GM12878 (cell line): Measurements from ENCODE around the gene MMEL1. TPM values are rescaled to one million over a fixed set of nuclear protein-coding genes. Genes with fewer than 3 reads are reported as not detected.

Experiments
- ASH2L ChIP-seq: fragments of 300-600, 200-600 bp; sonication (generic); IDR thresholded peaks from 2 replicates; pipeline ENCODE4 v1.6.1; 2017; ENCODE audit warnings: low read depth, mild to moderate bottlenecking, borderline replicate concordance
- BRCA1 ChIP-seq: IDR thresholded peaks from 2 replicates; pipeline ENCODE4 v1.6.1; 2011; ENCODE audit warnings: low read depth, low read length, improper control_type of control experiment
- EED ChIP-seq: sonication (generic); IDR thresholded peaks from 2 replicates; pipeline ENCODE4 v1.6.1; 2016; ENCODE audit warnings: antibody characterized with exemption, low read depth
- FOXK2 ChIP-seq: fragments of 450-650 bp; IDR thresholded peaks from 2 replicates; pipeline ENCODE4 v1.6.1; 2017; ENCODE audit warnings: mild to moderate bottlenecking, moderate library complexity
- GATAD2B ChIP-seq: fragments of 450-650 bp; conservative IDR thresholded peaks from 2 replicates; pipeline ENCODE4 v1.6.1; 2017; ENCODE audit warnings: low read depth, mild to moderate bottlenecking, moderate library complexity
- POLR2A ChIP-seq: IDR thresholded peaks from 2 replicates; pipeline ENCODE4 v1.6.1; 2011; ENCODE audit warnings: low read depth, mild to moderate bottlenecking, low read length
- SIN3A ChIP-seq: IDR thresholded peaks from 2 replicates; pipeline ENCODE4 v1.6.1; 2012; ENCODE audit warnings: low read depth, low read length, improper control_type of control experiment
- SMARCA5 ChIP-seq: fragments of 450-650 bp; IDR thresholded peaks from 2 replicates; pipeline ENCODE4 v1.6.1; 2017; ENCODE audit warnings: mild to moderate bottlenecking
- polyA plus RNA-seq, 11 experiments: library from polyadenylated mRNA; depleted of rRNA in 4 of 11; unstranded in 6 of 11; stranded (reverse) in 5 of 11; fragments of >200 nt; fragmentation: Nextera tagmentation in 4 of 11; fragmentation: Illumina TruSeq in 1 of 11; extraction: Ambion mirVana in 4 of 11; extraction: Trizol in 1 of 11; gene quantifications; 1 replicate in 1 of 11; 2 replicates in 10 of 11; pipeline versions ENCODE4 v1.2.1 to v1.2.3, GENCODE V29; 2011 to 2016; ENCODE audit warnings: inconsistent platforms in 2 of 11, missing spikeins in 2 of 11, low read depth in 1 of 11
- total RNA-seq, 4 experiments: library from RNA; depleted of rRNA in 3 of 4; stranded (reverse); fragments of >200 nt in 3 of 4; fragmentation: Illumina TruSeq in 1 of 4; extraction: Trizol in 1 of 4; gene quantifications; 2 replicates each; pipeline versions ENCODE4 v1.2.1 to v1.2.3, GENCODE V29; 2013 to 2021
- TF ChIP-seq, protein P1 (sequence below): IDR thresholded peaks from 2 replicates; pipeline ENCODE4 v1.6.1; 2012; ENCODE audit warnings: mild to moderate bottlenecking, low read depth, low read length
- TF ChIP-seq, protein P2 (sequence below): fragments of 450-650 bp; formaldehyde crosslinking; IDR thresholded peaks from 2 replicates; pipeline ENCODE4 v1.4.0; 2022; ENCODE audit warnings: mild to moderate bottlenecking, moderate library complexity

The MMEL1 gene
- total and polyA plus RNA-seq, 10 of the 15 experiments (the other 5 are each of a cell fraction or from before 2014, with no cell fraction given) = 0.11 TPM; not detected in 9

DNA sequence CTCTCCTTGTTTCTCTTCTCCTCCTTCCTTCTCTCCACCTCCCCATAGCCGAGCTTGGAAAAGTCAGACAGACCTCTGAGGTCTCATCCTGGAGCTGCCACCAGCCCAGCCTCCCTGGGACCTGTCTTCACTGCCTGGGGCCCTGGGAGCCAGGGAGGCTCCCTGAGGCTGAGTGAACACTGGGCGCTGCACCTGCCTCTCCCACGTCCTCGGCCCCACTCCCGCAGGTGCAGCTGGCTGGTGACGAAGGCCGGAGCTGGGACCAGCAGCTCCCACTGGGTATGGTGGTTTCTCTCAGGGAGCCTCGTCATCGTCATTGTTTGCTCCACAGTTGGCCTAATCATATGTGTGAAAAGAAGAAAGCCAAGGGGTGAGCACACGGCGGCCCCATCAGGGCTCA, 71.4 kb downstream of the MMEL1 start (continued):
- TF ChIP-seq, protein P1, sequence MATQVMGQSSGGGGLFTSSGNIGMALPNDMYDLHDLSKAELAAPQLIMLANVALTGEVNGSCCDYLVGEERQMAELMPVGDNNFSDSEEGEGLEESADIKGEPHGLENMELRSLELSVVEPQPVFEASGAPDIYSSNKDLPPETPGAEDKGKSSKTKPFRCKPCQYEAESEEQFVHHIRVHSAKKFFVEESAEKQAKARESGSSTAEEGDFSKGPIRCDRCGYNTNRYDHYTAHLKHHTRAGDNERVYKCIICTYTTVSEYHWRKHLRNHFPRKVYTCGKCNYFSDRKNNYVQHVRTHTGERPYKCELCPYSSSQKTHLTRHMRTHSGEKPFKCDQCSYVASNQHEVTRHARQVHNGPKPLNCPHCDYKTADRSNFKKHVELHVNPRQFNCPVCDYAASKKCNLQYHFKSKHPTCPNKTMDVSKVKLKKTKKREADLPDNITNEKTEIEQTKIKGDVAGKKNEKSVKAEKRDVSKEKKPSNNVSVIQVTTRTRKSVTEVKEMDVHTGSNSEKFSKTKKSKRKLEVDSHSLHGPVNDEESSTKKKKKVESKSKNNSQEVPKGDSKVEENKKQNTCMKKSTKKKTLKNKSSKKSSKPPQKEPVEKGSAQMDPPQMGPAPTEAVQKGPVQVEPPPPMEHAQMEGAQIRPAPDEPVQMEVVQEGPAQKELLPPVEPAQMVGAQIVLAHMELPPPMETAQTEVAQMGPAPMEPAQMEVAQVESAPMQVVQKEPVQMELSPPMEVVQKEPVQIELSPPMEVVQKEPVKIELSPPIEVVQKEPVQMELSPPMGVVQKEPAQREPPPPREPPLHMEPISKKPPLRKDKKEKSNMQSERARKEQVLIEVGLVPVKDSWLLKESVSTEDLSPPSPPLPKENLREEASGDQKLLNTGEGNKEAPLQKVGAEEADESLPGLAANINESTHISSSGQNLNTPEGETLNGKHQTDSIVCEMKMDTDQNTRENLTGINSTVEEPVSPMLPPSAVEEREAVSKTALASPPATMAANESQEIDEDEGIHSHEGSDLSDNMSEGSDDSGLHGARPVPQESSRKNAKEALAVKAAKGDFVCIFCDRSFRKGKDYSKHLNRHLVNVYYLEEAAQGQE = no peak
- TF ChIP-seq POLR2A (no peak), GATAD2B (no peak), ASH2L (no peak), EED (no peak), SMARCA5 (no peak), SIN3A (no peak), FOXK2 (no peak), BRCA1 (no peak)
- TF ChIP-seq, protein P2, sequence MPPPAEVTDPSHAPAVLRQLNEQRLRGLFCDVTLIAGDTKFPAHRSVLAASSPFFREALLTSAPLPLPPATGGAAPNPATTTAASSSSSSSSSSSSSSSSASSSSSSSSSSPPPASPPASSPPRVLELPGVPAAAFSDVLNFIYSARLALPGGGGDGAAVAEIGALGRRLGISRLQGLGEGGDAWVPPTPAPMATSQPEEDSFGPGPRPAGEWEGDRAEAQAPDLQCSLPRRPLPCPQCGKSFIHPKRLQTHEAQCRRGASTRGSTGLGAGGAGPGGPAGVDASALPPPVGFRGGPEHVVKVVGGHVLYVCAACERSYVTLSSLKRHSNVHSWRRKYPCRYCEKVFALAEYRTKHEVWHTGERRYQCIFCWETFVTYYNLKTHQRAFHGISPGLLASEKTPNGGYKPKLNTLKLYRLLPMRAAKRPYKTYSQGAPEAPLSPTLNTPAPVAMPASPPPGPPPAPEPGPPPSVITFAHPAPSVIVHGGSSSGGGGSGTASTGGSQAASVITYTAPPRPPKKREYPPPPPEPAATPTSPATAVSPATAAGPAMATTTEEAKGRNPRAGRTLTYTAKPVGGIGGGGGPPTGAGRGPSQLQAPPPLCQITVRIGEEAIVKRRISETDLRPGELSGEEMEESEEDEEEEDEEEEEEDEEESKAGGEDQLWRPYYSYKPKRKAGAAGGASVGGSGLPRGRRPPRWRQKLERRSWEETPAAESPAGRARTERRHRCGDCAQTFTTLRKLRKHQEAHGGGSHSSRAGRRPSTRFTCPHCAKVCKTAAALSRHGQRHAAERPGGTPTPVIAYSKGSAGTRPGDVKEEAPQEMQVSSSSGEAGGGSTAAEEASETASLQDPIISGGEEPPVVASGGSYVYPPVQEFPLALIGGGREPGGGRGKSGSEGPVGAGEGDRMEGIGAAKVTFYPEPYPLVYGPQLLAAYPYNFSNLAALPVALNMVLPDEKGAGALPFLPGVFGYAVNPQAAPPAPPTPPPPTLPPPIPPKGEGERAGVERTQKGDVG (CRISPR knock-in tag) = no peak
